ENCODE measurements around the gene BNIP3. TPM values are rescaled to one million over a fixed set of nuclear protein-coding genes. Genes with fewer than 3 reads are reported as not detected.

The BNIP3 gene
- total and polyA plus RNA-seq, 2 of the 13 experiments (the other 11 are each of a cell fraction or from before 2014, with no cell fraction given): 73.7 to 223 TPM

DNA sequence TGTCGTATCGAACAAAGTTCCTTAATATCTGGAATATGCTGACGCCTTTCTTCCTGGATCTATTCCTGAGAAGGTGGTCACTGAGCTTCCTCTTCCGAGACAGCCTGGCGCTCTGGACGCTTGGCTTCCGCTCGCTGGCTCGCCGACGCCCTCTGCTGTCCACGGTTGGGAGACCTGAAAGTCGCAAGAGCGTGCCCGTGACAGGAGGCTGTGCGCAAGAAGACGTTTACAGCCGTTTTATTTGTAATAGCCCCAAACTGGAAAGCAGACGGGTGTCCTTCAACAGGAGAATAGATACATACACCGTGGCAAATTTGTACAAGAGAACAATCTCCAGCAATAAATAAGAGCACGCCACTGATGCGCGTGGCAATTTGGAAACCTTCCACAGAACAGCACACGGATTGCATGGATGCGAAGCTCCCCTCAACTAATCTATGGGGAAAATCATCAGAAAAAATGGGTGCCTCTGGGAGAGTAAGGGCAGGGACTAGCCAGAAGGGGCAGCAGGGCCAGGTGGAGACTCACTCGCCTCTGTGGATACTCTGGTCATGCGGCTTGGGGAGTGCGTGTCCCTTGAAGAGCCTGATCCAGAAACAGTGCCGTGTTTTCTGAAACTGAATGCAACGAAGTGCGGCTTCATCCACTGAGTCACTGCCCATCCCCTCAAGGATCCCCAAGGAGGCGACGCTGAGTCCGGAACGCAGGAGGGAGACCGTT is 41.5 kb upstream of the BNIP3 start (continued):
- TF ChIP-seq, protein P1, sequence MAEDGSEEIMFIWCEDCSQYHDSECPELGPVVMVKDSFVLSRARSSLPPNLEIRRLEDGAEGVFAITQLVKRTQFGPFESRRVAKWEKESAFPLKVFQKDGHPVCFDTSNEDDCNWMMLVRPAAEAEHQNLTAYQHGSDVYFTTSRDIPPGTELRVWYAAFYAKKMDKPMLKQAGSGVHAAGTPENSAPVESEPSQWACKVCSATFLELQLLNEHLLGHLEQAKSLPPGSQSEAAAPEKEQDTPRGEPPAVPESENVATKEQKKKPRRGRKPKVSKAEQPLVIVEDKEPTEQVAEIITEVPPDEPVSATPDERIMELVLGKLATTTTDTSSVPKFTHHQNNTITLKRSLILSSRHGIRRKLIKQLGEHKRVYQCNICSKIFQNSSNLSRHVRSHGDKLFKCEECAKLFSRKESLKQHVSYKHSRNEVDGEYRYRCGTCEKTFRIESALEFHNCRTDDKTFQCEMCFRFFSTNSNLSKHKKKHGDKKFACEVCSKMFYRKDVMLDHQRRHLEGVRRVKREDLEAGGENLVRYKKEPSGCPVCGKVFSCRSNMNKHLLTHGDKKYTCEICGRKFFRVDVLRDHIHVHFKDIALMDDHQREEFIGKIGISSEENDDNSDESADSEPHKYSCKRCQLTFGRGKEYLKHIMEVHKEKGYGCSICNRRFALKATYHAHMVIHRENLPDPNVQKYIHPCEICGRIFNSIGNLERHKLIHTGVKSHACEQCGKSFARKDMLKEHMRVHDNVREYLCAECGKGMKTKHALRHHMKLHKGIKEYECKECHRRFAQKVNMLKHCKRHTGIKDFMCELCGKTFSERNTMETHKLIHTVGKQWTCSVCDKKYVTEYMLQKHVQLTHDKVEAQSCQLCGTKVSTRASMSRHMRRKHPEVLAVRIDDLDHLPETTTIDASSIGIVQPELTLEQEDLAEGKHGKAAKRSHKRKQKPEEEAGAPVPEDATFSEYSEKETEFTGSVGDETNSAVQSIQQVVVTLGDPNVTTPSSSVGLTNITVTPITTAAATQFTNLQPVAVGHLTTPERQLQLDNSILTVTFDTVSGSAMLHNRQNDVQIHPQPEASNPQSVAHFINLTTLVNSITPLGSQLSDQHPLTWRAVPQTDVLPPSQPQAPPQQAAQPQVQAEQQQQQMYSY (CRISPR knock-in tag; IDR thresholded peaks at IDR 0.05): no peak
- TF ChIP-seq RBM39 (IDR thresholded peaks at IDR 0.05; ENCODE audit: low read depth, low read length, poor library complexity, severe bottlenecking) (no peak), NFKB2 (CRISPR knock-in tag; IDR thresholded peaks at IDR 0.05; ENCODE audit: borderline replicate concordance) (no peak), MAF1 (CRISPR knock-in tag; IDR thresholded peaks at IDR 0.05; ENCODE audit: borderline replicate concordance) (no peak), XRCC5 (optimal IDR thresholded peaks at IDR 0.05; ENCODE audit: low read length) (peak; percentile 75), NR3C1 (CRISPR knock-in tag; IDR thresholded peaks at IDR 0.05) (no peak), ZNF614 (CRISPR knock-in tag; IDR thresholded peaks at IDR 0.05; ENCODE audit: borderline replicate concordance) (peak; percentile 52; the same call in 1 of the 2 replicates), TAF1 (CRISPR knock-in tag; IDR thresholded peaks at IDR 0.05) (no peak), ZBTB21 (CRISPR knock-in tag; IDR thresholded peaks at IDR 0.05) (no peak), MTF1 (CRISPR knock-in tag; IDR thresholded peaks at IDR 0.05) (no peak), HNF1B (CRISPR knock-in tag; IDR thresholded peaks at IDR 0.05) (peak; percentile 42; the same call in 1 of the 2 replicates), ZNF747 (CRISPR knock-in tag; IDR thresholded peaks at IDR 0.05; ENCODE audit: borderline replicate concordance) (no peak), HNRNPLL (IDR thresholded peaks at IDR 0.05; ENCODE audit: low read depth, low read length, poor library complexity, severe bottlenecking) (no peak), MIER2 (CRISPR knock-in tag; IDR thresholded peaks at IDR 0.05) (peak; percentile 43; the same call in 1 of the 2 replicates), ZNF687 (CRISPR knock-in tag; IDR thresholded peaks at IDR 0.05) (peak; percentile 58)
- TF ChIP-seq, protein P2, sequence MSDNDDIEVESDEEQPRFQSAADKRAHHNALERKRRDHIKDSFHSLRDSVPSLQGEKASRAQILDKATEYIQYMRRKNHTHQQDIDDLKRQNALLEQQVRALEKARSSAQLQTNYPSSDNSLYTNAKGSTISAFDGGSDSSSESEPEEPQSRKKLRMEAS (IDR thresholded peaks at IDR 0.05): no peak; the same call in 1 of the 2 replicates
- TF ChIP-seq, protein P3, sequence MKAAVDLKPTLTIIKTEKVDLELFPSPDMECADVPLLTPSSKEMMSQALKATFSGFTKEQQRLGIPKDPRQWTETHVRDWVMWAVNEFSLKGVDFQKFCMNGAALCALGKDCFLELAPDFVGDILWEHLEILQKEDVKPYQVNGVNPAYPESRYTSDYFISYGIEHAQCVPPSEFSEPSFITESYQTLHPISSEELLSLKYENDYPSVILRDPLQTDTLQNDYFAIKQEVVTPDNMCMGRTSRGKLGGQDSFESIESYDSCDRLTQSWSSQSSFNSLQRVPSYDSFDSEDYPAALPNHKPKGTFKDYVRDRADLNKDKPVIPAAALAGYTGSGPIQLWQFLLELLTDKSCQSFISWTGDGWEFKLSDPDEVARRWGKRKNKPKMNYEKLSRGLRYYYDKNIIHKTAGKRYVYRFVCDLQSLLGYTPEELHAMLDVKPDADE (CRISPR knock-in tag; IDR thresholded peaks at IDR 0.05): no peak

Measured in HepG2 (cell line).